CD14-positive monocyte (primary cell): ENCODE results near the gene LRP1. TPM values are rescaled to one million over a fixed set of nuclear protein-coding genes. Genes with fewer than 3 reads are reported as not detected.
A peak's percentile ranks its signal among the peaks of the same experiment; 100 is the strongest.

Experiments
- DNase-seq, 3 donors: peaks; one replicate each; pipeline ENCODE4 v3.0.0-alpha.2; 2011 to 2022
- H2AFZ ChIP-seq: 2 replicates; pipeline ENCODE4 v1.6.0; 2012; ENCODE audit warnings: mild to moderate bottlenecking, low read depth, low read length, inconsistent platforms; ENCODE audit not compliant: insufficient read depth, poor library complexity, severe bottlenecking
- H3K27ac ChIP-seq, 2 donors: 1 replicate in 1 of 2; 2 replicates in 1 of 2; pipeline ENCODE4 v1.5.1; 2012 to 2013; ENCODE audit warnings: low read length in 2 of 2, control low read depth in 1 of 2, inconsistent platforms in 1 of 2, low read depth in 1 of 2, mild to moderate bottlenecking in 1 of 2
- H3K27me3 ChIP-seq, 2 donors: one replicate each; pipeline versions ENCODE4 v1.6.0 to v1.6.1; 2011 to 2013; ENCODE audit warnings: low read length in 2 of 2; ENCODE audit not compliant: control insufficient read depth in 2 of 2, insufficient read depth in 2 of 2
- H3K36me3 ChIP-seq, 2 donors: replicated peaks in 1 of 2; 1 replicate in 1 of 2; 2 replicates in 1 of 2; pipeline versions ENCODE4 v1.5.1 to v1.6.1; 2012 to 2013; ENCODE audit warnings: low read length in 2 of 2, control low read depth in 1 of 2, inconsistent platforms in 1 of 2, mild to moderate bottlenecking in 1 of 2; ENCODE audit not compliant: insufficient read depth in 2 of 2, control insufficient read depth in 1 of 2
- H3K4me1 ChIP-seq, 2 donors: 1 replicate in 1 of 2; 2 replicates in 1 of 2; pipeline versions ENCODE4 v1.5.1 to v1.6.1; 2012 to 2013; ENCODE audit warnings: low read length in 2 of 2, control low read depth in 1 of 2, inconsistent platforms in 1 of 2, mild to moderate bottlenecking in 1 of 2, moderate library complexity in 1 of 2; ENCODE audit not compliant: insufficient read depth in 2 of 2, control insufficient read depth in 1 of 2
- H3K4me2 ChIP-seq: replicated peaks from 2 replicates; pipeline ENCODE3; 2012; ENCODE audit warnings: low read length, moderate library complexity, mild to moderate bottlenecking; ENCODE audit not compliant: poor library complexity, severe bottlenecking; ENCODE audit errors: extremely low read depth
- H3K4me3 ChIP-seq, 3 experiments: fragments of 200-600 bp in 1 of 3; sonication (generic) in 1 of 3; replicated peaks in 1 of 3; 1 replicate in 2 of 3; 2 replicates in 1 of 3; pipeline ENCODE4 v1.5.1; 2011 to 2013; ENCODE audit warnings: low read length in 3 of 3, mild to moderate bottlenecking in 3 of 3, control low read depth in 2 of 3, low read depth in 2 of 3, inconsistent platforms in 1 of 3, moderate library complexity in 1 of 3
- H3K79me2 ChIP-seq: 2 replicates; pipeline ENCODE4 v1.6.0; 2012; ENCODE audit warnings: mild to moderate bottlenecking, control low read depth, inconsistent platforms, low read length, moderate library complexity; ENCODE audit not compliant: insufficient read depth
- H3K9ac ChIP-seq: 2 replicates; pipeline ENCODE4 v1.6.0; 2017; ENCODE audit warnings: low read length, mild to moderate bottlenecking; ENCODE audit not compliant: insufficient read depth, poor library complexity, severe bottlenecking
- H3K9me3 ChIP-seq, 2 donors: replicated peaks in 1 of 2; 1 replicate in 1 of 2; 2 replicates in 1 of 2; pipeline versions ENCODE4 v1.5.1 to v1.6.1; 2012 to 2013; ENCODE audit warnings: low read length in 2 of 2, control low read depth in 1 of 2; ENCODE audit not compliant: control insufficient read depth in 1 of 2, insufficient read depth in 1 of 2
- H4K20me1 ChIP-seq: 2 replicates; pipeline ENCODE4 v1.6.0; 2012; ENCODE audit warnings: mild to moderate bottlenecking, low read length, control low read depth, moderate library complexity; ENCODE audit not compliant: insufficient read depth
- H3K27ac Mint-ChIP-seq, 7 donors: one replicate each; pipeline ENCODE4 v1.8.0; 2020; ENCODE audit warnings: mild to moderate bottlenecking in 7 of 7, mixed read lengths in 7 of 7, moderate library complexity in 6 of 7, inconsistent platforms in 2 of 7
- H3K27me3 Mint-ChIP-seq, 3 donors: one replicate each; pipeline ENCODE4 v1.8.0; 2021 to 2022; ENCODE audit warnings: low read depth in 3 of 3, mild to moderate bottlenecking in 3 of 3, mixed read lengths in 3 of 3, moderate library complexity in 3 of 3, inconsistent platforms in 1 of 3
- H3K36me3 Mint-ChIP-seq, 2 donors: one replicate each; pipeline ENCODE4 v1.8.0; 2020; ENCODE audit warnings: mixed read lengths in 2 of 2, inconsistent platforms in 1 of 2, mild to moderate bottlenecking in 1 of 2
- H3K4me1 Mint-ChIP-seq: one replicate; pipeline ENCODE4 v1.8.0; 2020; ENCODE audit warnings: mild to moderate bottlenecking, mixed read lengths
- H3K4me3 Mint-ChIP-seq, 2 donors: one replicate each; pipeline ENCODE4 v1.8.0; 2020; ENCODE audit warnings: mild to moderate bottlenecking in 2 of 2, mixed read lengths in 2 of 2, moderate library complexity in 1 of 2
- H3K9me3 Mint-ChIP-seq, 7 donors: one replicate each; pipeline ENCODE4 v1.8.0; 2020 to 2022; ENCODE audit warnings: mixed read lengths in 7 of 7, mild to moderate bottlenecking in 6 of 7, moderate library complexity in 6 of 7, inconsistent platforms in 2 of 7
- WGBS: methylation state at CpG from one replicate; pipeline ENCODE4 v1.1.5; 2013; ENCODE audit warnings: missing lambda C conversion rate; ENCODE audit not compliant: insufficient coverage; 5-methylcytosine and 5-hydroxymethylcytosine counted together
- intact Hi-C, 2 donors: fragments of 100-400 bp; cut with micrococcal nuclease; formaldehyde crosslinking; loops; one replicate each; pipeline versions ENCODE4 v1.15.0 to v1.15.1; 2023
- polyA plus RNA-seq, 3 donors: library from polyadenylated mRNA; depleted of rRNA in 1 of 3; unstranded in 2 of 3; stranded (reverse) in 1 of 3; fragments of 300-500 nt in 2 of 3; fragments of >200 nt in 1 of 3; fragmentation: Illumina TruSeq in 2 of 3; gene quantifications; 1 replicate in 2 of 3; 2 replicates in 1 of 3; pipeline ENCODE4 v1.2.3, GENCODE V29; 2012 to 2021
- TF ChIP-seq, protein P1 (sequence below): fragments of 200-600 bp; IDR thresholded peaks from one replicate; pipeline ENCODE4 v1.8.0; 2022; ENCODE audit warnings: antibody characterized with exemption, mild to moderate bottlenecking

Gene LRP1
- polyA plus RNA-seq, 3 donors, result 5.5 to 246 (median 10.5) TPM

DNA sequence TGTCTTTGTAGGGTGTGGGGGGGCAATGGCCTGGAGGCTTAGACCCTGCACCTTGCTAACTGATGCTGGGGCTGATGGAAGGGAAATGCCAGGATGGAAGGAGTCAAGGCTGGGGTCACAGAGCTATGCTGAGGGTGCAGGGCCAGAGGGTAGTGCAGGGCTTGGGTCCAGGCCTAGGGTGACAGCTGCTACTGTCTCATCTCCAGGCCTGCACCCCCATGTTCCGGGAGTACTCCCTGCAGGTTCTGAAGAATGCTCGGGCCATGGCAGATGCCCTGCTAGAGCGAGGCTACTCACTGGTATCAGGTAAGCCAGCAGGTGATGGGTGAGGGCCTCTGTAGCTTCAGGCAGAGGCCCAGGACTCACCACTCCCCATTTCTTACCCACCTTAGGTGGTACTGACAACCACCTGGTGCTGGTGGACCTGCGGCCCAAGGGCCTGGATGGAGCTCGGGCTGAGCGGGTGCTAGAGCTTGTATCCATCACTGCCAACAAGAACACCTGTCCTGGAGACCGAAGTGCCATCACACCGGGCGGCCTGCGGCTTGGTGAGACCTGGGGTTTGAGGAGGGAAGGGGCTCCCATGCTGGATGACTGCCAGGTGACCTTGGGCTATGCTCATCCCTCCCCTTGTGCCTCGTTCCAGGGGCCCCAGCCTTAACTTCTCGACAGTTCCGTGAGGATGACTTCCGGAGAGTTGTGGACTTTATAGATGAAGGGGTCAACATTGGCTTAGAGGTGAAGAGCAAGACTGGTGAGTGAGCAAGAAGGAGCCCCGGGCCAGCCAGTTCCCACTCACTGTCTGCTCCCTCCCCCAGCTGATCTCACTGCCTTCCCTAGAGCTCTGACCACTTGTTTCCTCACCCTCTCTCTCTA is 105.3 kb downstream of the LRP1 start:
- no peak overlapping the region for H3K4me3 ChIP-seq
- peaks cover 30 to 39% of the 10 kb centered on the region in 2 donors for H3K27me3 ChIP-seq
- H3K4me2 ChIP-seq, result no peak overlapping the region
- peaks cover 22% of the 10 kb centered on the region for H3K79me2 ChIP-seq
- peaks cover 0 to 24% of the 10 kb centered on the region in 2 donors for H3K9me3 ChIP-seq
- Mint-ChIP-seq H3K9me3 (peaks cover 0 to 13% (median 6%) of the 10 kb centered on the region in 7 donors), H3K4me3 (no peak overlapping the region), H3K36me3 (peaks cover 46 to 49% of the 10 kb centered on the region in 2 donors), H3K4me1 (peaks cover 55% of the 10 kb centered on the region), H3K27ac (peak overlapping the region in 4 of 7 donors; percentile 43 to 86 (median 62)), H3K27me3 (peaks cover 32 to 46% (median 38%) of the 10 kb centered on the region in 3 donors)
- intact Hi-C loops, result no loop called here
- DNase-seq, result no peak
- 100% methylated on average over 2 of the region's 15 CpGs for WGBS
- no peak overlapping the region for H3K9ac ChIP-seq
- peaks cover 32 to 39% of the 10 kb centered on the region in 2 donors for H3K36me3 ChIP-seq
- H3K4me1 ChIP-seq, result peaks cover 36 to 54% of the 10 kb centered on the region in 2 donors
- TF ChIP-seq, protein P1, sequence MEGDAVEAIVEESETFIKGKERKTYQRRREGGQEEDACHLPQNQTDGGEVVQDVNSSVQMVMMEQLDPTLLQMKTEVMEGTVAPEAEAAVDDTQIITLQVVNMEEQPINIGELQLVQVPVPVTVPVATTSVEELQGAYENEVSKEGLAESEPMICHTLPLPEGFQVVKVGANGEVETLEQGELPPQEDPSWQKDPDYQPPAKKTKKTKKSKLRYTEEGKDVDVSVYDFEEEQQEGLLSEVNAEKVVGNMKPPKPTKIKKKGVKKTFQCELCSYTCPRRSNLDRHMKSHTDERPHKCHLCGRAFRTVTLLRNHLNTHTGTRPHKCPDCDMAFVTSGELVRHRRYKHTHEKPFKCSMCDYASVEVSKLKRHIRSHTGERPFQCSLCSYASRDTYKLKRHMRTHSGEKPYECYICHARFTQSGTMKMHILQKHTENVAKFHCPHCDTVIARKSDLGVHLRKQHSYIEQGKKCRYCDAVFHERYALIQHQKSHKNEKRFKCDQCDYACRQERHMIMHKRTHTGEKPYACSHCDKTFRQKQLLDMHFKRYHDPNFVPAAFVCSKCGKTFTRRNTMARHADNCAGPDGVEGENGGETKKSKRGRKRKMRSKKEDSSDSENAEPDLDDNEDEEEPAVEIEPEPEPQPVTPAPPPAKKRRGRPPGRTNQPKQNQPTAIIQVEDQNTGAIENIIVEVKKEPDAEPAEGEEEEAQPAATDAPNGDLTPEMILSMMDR, result no peak
- H2AFZ ChIP-seq, result no peak overlapping the region
- no peak overlapping the region for H3K27ac ChIP-seq
- H4K20me1 ChIP-seq, result peaks cover 53% of the 10 kb centered on the region

DNA sequence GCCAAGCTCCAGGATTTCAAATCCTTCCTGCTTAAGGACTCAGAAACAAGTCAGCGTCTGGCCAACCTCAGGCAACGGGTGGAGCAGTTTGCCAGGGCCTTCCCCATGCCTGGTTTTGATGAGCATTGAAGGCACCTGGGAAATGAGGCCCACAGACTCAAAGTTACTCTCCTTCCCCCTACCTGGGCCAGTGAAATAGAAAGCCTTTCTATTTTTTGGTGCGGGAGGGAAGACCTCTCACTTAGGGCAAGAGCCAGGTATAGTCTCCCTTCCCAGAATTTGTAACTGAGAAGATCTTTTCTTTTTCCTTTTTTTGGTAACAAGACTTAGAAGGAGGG is 105.9 kb downstream of the LRP1 start:
- Mint-ChIP-seq H3K4me3 (no peak overlapping the region), H3K36me3 (peaks cover 46 to 53% of the 10 kb centered on the region in 2 donors), H3K9me3 (peaks cover 0 to 13% (median 7%) of the 10 kb centered on the region in 7 donors), H3K27me3 (peaks cover 37 to 49% (median 41%) of the 10 kb centered on the region in 3 donors), H3K4me1 (peaks cover 56% of the 10 kb centered on the region), H3K27ac (peak overlapping the region in 5 of 7 donors; percentile 43 to 86 (median 54))
- TF ChIP-seq, protein P1, result no peak
- peaks cover 37 to 55% of the 10 kb centered on the region in 2 donors for H3K4me1 ChIP-seq
- intact Hi-C loops, result no loop called here
- 78% methylated on average over 2 of the region's 3 CpGs for WGBS
- H2AFZ ChIP-seq, result no peak overlapping the region
- no peak for DNase-seq
- H3K79me2 ChIP-seq, result peaks cover 22% of the 10 kb centered on the region
- peaks cover 33 to 42% of the 10 kb centered on the region in 2 donors for H3K27me3 ChIP-seq
- no peak overlapping the region for H3K4me3 ChIP-seq
- H3K36me3 ChIP-seq, result peaks cover 32 to 39% of the 10 kb centered on the region in 2 donors
- H3K9ac ChIP-seq, result no peak overlapping the region
- no peak overlapping the region for H3K4me2 ChIP-seq
- H3K9me3 ChIP-seq, result peaks cover 0 to 24% of the 10 kb centered on the region in 2 donors
- H4K20me1 ChIP-seq, result peaks cover 53% of the 10 kb centered on the region
- no peak overlapping the region for H3K27ac ChIP-seq
